Measurements from ENCODE around the gene AQP4. TPM values are rescaled to one million over a fixed set of nuclear protein-coding genes. Genes with fewer than 3 reads are reported as not detected.

Gene AQP4, protein sequence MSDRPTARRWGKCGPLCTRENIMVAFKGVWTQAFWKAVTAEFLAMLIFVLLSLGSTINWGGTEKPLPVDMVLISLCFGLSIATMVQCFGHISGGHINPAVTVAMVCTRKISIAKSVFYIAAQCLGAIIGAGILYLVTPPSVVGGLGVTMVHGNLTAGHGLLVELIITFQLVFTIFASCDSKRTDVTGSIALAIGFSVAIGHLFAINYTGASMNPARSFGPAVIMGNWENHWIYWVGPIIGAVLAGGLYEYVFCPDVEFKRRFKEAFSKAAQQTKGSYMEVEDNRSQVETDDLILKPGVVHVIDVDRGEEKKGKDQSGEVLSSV
- total RNA-seq (2022) (not detected in 2 replicates), Bru-seq, nascent RNA (not detected), BruChase-seq, experiment 1, labeled RNA remaining after a 6-hour chase (not detected), BruChase-seq, experiment 2, labeled RNA remaining after a 2-hour chase (not detected)
- long read RNA-seq = 0 reads

DNA sequence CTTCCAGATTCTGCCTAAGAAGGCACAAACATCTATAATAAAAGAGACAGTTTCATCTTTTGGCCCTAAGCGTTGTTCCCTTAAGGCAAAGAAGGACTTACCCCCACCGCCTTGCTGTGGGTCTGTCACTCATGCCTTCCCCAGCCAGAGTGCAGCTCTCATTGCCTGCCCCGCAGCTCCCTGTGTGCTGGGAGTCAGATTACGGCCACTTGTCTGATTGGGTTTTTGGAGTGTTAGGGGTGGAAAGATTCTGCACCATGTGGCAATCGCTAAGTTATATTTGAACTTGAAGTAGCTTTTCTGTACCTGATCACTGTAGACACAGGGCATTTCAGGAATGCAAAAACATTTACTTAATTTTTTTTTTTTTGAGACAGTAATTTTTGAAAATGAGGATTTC lies at the start of gene AQP4:
Gene AQP4 (minus strand): TSS at position 151 of the 400 bp plus-strand sequence. CDS start 18 bp downstream, at position 133.
- H3K27ac Mint-ChIP-seq (ENCODE audit: low read depth, unreplicated experiment) = no peak within 1 kb of the TSS
- peak; percentile 14 for DNase-seq (ENCODE audit: unreplicated experiment)
- peaks cover 46% of the 10 kb centered on the region for H3K27me3 Mint-ChIP-seq (ENCODE audit: insufficient read depth, unreplicated experiment)
- BruUV-seq (replicated peaks) = no TSS peak
- H3K4me1 Mint-ChIP-seq (ENCODE audit: insufficient read depth, unreplicated experiment) = no peaks in the 10 kb centered on the region
- intact Hi-C loops (cut with micrococcal nuclease) = no loop called here
- no peaks in the 10 kb centered on the region for H3K9me3 Mint-ChIP-seq (ENCODE audit: unreplicated experiment)
- TF ChIP-seq, protein P1, sequence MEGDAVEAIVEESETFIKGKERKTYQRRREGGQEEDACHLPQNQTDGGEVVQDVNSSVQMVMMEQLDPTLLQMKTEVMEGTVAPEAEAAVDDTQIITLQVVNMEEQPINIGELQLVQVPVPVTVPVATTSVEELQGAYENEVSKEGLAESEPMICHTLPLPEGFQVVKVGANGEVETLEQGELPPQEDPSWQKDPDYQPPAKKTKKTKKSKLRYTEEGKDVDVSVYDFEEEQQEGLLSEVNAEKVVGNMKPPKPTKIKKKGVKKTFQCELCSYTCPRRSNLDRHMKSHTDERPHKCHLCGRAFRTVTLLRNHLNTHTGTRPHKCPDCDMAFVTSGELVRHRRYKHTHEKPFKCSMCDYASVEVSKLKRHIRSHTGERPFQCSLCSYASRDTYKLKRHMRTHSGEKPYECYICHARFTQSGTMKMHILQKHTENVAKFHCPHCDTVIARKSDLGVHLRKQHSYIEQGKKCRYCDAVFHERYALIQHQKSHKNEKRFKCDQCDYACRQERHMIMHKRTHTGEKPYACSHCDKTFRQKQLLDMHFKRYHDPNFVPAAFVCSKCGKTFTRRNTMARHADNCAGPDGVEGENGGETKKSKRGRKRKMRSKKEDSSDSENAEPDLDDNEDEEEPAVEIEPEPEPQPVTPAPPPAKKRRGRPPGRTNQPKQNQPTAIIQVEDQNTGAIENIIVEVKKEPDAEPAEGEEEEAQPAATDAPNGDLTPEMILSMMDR (IDR thresholded peaks at IDR 0.05; ENCODE audit: unreplicated experiment) = no peak
- CTCF ChIA-PET = interaction anchor here (0.6 kb wide), 1 partner anchor 97 kb away, joined by 4 read pairs; no protein-coding TSS in a partner anchor
- no peak within 1 kb of the TSS for H3K4me3 Mint-ChIP-seq (ENCODE audit: unreplicated experiment)
- H3K36me3 Mint-ChIP-seq (ENCODE audit: insufficient read depth, unreplicated experiment) = no peaks in the 10 kb centered on the region
- POLR2A ChIA-PET = interaction anchor here (0.7 kb wide), 1 partner anchor 13 kb away, joined by 3 read pairs; no protein-coding TSS in a partner anchor

DNA sequence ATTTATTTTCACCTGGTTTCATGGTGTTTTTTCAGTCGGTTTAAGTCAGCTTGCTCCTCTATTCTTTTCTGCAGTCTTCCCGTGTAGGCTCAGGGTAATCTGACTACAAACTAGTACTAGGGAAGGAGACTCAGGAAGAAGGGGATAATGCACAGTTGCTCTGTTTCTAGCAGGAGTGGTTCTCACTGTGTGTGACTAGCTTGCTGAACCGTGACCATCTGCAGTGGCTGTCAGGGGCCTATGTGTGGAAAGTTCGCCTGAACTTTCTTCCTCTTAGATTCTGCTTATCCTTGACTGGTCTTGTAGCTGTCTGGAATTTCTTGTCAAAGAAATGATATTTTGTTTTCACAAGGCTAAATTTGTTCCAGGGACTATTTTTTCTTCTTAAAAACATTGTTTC lies 46.3 kb upstream of the AQP4 start:
- Mint-ChIP-seq H3K4me3 (ENCODE audit: unreplicated experiment) (no peak overlapping the region), H3K27ac (ENCODE audit: low read depth, unreplicated experiment) (no peak overlapping the region), H3K27me3 (ENCODE audit: insufficient read depth, unreplicated experiment) (peaks cover 22% of the 10 kb centered on the region), H3K4me1 (ENCODE audit: insufficient read depth, unreplicated experiment) (peaks cover 6% of the 10 kb centered on the region), H3K9me3 (ENCODE audit: unreplicated experiment) (peaks cover 9% of the 10 kb centered on the region), H3K36me3 (ENCODE audit: insufficient read depth, unreplicated experiment) (no peaks in the 10 kb centered on the region)
- CTCF ChIA-PET = no interaction called here
- intact Hi-C loops (cut with micrococcal nuclease) = no loop called here
- no peak for DNase-seq (ENCODE audit: unreplicated experiment)
- no TSS peak for BruUV-seq (replicated peaks)
- POLR2A ChIA-PET = no interaction called here
- TF ChIP-seq, protein P1 (IDR thresholded peaks at IDR 0.05; ENCODE audit: unreplicated experiment) = no peak

DNA sequence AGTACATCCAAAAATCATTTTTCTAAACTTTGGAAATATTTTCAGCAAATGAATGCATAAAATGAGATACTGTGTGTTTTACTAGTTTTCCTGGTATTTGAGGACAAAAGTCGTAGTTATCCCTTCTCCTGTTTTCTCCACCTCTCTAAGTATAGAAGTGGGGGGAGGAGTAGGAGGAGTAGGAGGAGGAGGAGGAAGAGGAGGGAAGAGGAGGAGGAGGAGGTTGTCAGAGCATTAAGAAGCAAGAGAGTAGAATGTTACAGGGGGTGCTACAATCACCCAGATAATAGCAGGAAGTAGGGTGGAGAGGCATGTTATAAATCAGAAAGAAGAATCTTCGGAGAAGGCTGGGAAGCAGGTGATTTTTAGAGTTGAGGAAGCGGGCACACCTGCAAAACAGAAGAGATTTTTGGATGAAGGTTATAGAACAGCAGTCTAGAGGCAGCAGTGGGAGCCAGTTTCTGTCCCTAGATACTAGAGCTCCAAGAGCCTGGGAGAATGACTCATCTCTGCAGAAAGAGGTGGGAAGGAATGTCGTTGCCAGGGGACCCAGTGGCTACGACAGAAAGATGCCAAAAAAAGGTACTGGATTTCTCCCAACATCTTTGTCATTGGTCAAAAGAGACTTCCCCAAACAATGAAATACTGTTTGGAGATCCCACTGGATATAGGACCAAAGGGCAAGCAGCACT lies 44.2 kb upstream of the AQP4 start:
- intact Hi-C loops (cut with micrococcal nuclease) = no loop called here
- BruUV-seq (replicated peaks) = no TSS peak
- Mint-ChIP-seq H3K27me3 (ENCODE audit: insufficient read depth, unreplicated experiment) (peaks cover 24% of the 10 kb centered on the region), H3K27ac (ENCODE audit: low read depth, unreplicated experiment) (no peak overlapping the region), H3K4me1 (ENCODE audit: insufficient read depth, unreplicated experiment) (peaks cover 6% of the 10 kb centered on the region), H3K4me3 (ENCODE audit: unreplicated experiment) (no peak overlapping the region), H3K36me3 (ENCODE audit: insufficient read depth, unreplicated experiment) (no peaks in the 10 kb centered on the region), H3K9me3 (ENCODE audit: unreplicated experiment) (peaks cover 9% of the 10 kb centered on the region)
- ChIA-PET POLR2A (no interaction called here), CTCF (no interaction called here)
- TF ChIP-seq, protein P1 (IDR thresholded peaks at IDR 0.05; ENCODE audit: unreplicated experiment) = no peak
- peak; percentile 34 for DNase-seq (ENCODE audit: unreplicated experiment)

DNA sequence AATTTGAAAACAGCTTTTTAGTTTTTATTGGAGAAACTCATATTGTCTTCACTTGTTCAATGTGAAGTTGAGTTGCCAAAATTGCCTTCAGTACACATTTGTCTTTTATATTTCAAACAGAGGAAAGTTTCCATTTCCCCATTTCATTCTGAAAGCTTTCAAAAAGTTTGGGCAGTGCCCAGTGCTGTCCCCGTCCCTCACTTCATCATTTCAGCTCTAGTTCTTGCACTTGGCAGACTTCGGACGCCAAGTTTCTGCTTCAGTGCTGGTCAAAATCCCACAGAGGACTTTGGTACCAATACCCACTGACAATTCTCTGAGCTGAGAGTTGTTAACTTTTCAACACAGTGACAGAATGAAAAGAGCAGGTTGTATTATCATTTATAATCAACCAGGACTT lies 43.4 kb upstream of the AQP4 start:
- intact Hi-C loops (cut with micrococcal nuclease) = no loop called here
- no TSS peak for BruUV-seq (replicated peaks)
- TF ChIP-seq, protein P1 (IDR thresholded peaks at IDR 0.05; ENCODE audit: unreplicated experiment) = no peak
- ChIA-PET POLR2A (no interaction called here), CTCF (no interaction called here)
- no peak overlapping the region for H3K4me3 Mint-ChIP-seq (ENCODE audit: unreplicated experiment)
- peaks cover 15% of the 10 kb centered on the region for H3K9me3 Mint-ChIP-seq (ENCODE audit: unreplicated experiment)
- no peak overlapping the region for H3K27ac Mint-ChIP-seq (ENCODE audit: low read depth, unreplicated experiment)
- H3K36me3 Mint-ChIP-seq (ENCODE audit: insufficient read depth, unreplicated experiment) = no peaks in the 10 kb centered on the region
- H3K4me1 Mint-ChIP-seq (ENCODE audit: insufficient read depth, unreplicated experiment) = peaks cover 6% of the 10 kb centered on the region
- peaks cover 16% of the 10 kb centered on the region for H3K27me3 Mint-ChIP-seq (ENCODE audit: insufficient read depth, unreplicated experiment)
- DNase-seq (ENCODE audit: unreplicated experiment) = no peak

All from MCF 10A (cell line).